Stimulated activated CD4-positive, alpha-beta T cell treated with anti-CD3 and anti-CD28 coated beads, TNF-alpha, amount 100 ng/mL, for 1 hour (primary cell): ENCODE results near the gene CIB2.
A peak's percentile ranks its signal among the peaks of the same experiment; 100 is the strongest.

Experiments used
- DNase-seq, 3 donors: peaks; one replicate each; pipeline ENCODE4 v3.0.0-alpha.2; 2020; ENCODE audit warnings: low read depth in 3 of 3, low spot score in 1 of 3

The CIB2 gene

DNA sequence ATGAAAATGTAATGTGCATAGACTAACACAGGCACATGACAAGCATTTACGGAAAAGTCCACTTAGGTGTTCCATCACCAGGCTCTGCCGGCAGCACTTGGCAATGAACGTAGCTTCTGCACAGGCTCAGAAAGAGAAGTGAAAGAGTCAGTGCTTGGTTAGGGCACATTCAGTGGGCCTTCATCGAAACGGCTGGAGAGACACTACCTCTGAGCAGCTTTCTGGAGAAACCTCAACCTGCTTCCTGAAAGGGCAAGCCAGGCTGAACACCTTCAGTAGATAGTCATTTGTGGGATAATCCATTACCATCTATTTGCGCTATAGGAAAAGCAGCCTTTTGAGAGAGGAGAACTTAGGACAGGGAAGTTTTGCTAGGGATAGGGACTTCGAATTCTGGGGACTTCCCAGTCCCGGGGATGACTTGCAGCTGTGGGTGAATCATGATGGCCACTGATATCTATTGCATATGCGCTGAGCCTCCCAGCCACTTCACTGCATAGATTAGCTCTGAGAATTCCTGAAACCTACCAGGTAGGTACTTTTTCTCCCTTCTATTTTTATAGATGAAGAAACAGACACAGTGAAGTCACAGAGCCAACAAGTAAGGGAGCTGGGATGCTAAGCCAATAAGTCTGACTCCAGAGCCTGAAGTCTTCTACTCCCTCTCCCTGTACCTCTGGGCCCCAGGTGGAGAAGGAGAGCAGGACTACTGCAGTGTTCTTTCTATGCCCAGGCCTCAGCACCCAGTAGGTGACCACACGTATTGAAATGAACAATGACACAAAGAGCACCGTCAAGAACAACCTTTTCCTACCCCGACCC lies 43.1 kb downstream of the CIB2 start:
- no peak for DNase-seq

DNA sequence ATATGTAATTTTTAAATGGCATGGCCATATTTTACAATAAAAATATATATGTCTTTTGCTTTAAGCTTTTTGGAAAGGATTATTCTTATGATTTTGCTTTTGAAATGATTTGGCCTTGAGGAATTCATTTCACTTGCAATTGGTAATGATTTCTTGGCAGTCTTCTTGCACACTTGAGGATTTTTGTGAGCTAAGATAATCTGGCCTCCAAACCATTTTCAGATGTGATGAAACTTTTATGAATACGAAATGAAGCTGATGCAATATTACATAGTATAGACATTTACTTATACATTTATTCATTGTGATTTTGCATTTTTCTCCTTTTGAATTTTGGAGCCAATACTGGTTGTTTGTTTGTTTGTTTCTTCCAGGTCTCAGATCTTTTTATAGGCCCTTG lies 45.3 kb downstream of the CIB2 start:
- DNase-seq = no peak

DNA sequence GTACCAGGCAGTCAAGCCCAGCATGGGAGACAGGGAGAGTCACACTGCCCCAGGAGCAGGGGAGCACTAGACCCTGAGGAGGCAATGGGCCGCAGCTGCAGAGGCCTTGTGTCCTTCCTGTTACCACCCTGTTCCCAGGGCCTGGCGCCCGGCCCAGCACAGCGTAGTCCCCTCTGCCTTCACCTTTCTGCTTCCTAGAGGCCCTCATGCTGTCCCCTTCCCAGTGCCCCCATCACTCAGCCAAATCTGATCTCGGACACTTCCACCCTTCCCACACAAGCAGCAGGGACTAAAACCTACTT lies 46.8 kb downstream of the CIB2 start:
- no peak for DNase-seq

DNA sequence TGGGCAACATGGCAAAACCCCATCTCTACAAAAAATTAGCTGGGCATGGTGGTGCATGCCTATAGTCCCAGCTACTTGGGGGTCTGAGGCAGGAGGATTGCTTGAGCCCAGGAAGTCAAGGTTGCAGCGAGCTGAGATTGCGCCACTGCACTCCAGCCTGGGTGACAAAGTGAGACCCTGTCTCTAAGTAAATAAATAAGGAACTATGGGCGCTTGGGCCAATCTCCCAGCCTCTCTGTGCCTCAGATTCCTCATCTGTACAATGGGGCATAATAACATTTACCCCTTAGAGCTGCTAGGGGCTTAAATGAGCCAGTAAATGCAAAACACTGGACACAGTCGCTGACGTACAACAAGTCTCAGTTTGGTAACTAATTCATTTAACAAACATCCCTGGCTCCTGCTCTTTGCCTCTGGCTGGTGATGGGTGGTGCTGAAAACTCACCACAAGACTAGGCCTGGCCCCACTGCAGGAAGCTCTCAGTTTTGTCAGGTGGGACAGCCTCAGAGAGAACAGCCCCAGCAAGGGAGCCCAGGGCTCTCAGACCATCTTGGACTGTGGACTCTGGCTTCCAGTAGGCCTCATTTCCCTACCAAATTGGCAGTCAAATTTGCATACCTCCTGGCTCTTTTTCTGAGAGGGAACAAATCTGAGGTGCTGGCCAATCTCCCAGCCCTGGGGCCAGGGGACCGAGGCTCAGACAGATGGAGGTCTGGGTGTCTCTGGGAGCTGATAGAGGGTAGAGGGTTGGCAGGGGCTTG lies 47.4 kb downstream of the CIB2 start:
- no peak for DNase-seq

DNA sequence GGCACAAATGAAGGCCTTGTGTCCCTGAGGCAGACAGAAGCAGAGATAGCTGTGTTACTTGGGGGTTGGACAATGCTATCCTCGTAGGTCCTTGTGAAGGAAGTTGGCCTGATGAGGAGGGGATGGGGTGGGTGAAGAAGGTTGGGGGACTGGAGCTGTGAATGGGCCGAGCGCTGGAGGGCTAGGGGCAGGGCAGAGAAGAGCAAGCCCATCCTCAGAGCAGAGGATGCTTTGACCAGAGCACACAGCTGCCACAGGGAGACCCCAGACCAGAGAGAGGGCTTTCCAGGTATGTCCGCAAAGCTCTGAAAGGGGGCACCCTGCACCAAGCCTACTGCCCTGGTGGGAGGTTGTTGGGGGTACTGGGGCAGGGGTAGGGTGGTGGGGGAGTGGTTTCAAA lies 48.1 kb downstream of the CIB2 start:
- DNase-seq = no peak

DNA sequence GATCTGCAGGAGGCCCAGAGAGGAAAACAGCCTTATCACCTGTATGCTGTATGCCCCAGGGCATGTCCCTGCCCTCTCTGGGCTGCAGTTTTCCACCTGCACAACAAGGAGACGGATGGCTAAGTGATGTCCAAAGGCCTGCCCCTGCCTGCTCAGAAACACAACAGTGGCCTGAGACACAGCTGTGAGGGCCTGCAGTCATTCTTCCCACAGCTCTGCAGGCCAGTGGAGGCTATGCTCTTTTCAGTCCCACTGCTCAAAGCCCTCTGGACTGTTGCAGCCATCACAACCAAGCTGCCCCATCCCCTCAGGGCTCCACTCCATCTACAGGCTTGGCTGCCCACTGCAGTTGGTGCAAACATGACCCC lies 48.5 kb downstream of the CIB2 start:
- DNase-seq = no peak

DNA sequence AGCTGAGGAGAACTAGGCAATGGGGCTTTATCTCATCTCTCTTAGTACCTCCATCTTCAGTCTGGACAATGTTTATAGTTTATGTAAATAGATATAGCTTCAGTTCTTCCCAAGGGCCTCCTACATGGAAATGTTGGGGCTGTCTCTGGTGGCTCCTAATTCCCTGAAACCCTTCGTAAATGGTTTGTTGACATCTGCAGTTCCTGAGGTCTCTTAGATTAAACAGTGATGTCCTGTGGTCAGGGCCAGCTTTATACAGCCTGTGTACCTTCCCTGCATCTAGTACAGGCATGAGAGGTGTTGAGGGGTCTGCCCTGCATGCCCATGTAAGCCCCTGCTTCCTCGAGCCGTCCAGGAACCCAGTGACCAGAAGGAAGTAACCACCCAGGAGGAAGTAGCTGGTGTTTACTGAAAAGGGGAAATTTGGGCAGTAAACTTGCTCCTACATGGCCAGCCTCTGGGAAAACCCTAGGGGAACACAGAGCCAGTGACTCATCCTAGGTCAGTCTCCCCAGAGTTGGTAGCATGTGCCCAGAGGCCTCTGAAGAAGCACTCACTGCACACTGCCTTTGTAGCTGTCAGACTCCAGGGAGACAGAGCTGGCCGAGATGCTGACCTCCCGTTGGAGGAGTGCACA lies 49.0 kb downstream of the CIB2 start:
- DNase-seq = no peak

DNA sequence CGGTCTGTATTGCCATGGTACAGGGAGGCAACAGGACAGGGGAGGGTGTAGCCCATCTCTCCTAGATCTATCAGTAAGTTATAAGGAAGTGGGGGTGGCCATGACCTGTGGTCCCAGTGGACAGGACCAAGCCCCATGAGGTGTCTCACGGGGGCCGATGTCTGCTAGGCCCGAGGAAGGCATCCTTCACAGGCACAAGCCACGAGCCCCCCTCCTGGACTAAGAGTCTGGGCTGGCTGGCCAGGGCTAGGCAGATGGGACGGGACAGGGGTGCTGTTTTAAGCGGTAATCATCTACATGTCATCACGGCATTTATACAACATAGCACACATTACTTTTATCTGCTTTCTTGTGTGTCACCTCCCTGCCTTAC lies 51.2 kb downstream of the CIB2 start:
- no peak for DNase-seq

DNA sequence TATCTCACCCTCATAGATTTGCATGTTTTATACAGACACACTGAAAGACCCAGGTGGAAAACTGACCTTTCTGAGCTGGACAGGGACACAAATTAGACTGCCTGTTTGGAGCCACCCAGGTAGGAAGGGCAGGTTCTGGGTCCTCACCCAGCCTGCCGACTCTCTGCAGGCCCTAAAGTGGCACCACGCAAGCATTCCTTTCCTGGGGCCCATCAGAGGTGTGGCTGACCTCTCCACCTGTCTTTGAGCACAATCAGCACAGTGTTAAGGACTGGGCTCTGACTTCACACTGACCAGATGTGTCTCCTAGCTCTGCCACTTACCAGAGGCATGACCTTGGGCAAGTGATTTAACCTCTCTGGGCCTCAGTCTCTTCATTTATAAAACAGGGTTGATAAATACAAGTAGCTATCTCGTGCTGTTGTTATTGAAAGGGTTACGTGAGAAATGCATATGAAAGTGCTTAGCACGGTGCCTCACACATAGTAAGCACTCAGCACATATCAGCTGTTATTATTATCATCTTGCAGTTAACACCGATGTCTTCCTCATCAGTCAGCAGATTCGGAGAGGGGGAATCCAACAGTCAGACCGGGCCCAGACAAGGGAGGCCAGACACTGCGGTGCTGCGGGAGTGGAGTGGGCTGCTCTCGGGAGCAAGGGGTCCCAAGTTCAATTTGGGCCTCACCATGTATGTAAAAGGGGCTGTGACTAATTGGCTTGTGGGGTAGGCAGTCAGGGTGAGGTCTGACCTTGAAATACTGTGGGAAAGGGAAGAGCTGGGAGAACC lies 51.8 kb downstream of the CIB2 start:
- DNase-seq = no peak

DNA sequence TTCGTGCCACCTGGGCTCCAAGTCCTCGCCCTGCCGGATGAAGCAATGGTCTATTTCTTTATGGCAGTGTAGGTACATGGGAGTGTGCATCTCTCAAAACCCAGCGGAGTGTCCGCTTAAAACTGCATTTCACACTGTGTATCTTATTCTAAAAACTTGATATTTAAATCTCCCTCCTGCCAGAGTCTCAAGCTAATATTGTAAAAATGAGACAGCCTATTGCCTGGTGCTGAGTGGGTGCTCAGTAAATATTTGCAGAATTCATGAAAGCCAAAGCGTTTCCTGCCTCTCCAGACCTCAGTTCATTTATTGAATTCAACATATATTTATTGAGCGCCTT lies 53.4 kb downstream of the CIB2 start:
- DNase-seq = no peak

DNA sequence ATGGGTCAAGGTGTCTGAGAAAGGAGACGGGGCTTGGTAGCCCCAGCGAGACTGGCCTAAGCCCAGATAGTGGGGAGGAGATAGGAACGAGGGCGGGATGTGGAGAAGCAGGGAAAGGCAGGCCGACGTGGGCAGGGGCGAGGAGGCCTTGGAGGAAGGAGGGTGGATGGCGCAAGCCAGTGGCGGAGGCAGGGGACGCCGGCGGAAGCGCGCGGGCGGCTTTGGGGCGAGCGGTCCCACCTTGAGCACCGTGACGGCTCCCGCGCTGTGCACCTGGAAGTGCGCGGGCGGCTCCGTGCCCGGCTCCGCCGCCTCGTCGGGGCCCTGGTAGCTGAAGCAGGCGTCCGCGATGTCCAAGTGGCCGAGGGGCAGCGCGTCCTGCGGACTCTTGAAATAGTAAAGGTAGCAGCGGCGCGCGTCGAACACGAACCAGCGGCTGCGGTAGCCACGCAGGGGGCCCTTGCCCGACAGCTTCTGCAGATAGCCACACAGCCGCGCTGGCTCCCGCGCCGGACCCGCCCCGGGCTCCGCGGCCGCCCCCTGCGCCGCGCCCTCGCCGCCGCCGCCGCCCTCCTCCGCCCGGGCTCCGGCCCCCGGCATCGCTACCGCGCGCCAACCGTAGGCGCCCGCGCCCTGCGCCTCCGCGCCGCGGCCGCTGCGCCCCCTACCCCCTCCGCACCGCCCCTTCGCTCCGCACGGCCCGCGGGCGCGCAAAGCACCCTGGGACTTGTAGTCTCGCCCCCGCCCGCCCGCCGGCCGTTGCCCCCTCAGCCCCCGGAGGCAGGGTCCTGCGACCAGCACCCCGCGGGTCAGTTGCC lies 54.0 kb downstream of the CIB2 start, which contains the start of gene TBC1D2B:
TBC1D2B (minus strand) TSS at position 659 of the 818 bp plus-strand sequence; CDS start at position 600, 59 bp downstream.
- peak in 2 of 3 donors; percentile 43 to 67 for DNase-seq

DNA sequence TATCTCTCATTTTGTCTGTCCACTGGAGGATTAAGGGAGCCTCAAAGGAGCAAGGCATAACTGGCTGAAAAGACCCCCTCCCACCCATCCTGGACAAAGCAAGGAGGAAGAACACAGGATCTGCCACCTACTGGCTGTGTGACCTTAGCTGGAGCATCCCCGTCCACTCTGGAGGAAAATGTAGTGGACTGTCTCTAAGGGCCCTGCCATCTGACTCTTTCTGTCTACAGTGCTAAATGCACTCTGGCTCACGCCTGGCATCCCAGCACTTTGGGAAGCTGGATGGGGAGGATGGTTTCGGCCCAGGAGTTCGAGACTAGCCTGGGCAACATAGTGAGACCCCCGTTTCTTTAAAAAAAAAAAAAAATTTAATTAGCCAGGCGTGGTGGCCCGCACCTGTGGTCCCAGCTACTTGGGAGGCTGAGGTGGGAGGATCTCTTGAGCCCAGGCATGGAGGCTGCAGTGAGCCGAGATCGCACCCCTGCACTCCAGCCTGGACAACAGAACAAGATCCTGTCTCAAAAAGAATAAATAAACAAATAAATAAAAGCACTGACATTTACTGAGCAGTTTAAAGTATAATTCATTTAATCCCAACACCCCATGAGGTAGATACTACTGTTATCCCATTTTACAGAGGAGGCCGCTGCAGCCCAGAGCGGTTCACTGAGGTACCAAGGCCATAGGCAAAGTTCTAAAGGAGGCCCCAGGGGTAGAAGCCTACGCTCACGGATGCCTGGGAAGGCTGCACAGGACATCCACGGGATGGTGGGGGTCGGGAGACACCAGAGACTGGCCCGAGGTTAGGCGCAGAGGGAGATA lies 54.8 kb downstream of the CIB2 start:
- DNase-seq = no peak

DNA sequence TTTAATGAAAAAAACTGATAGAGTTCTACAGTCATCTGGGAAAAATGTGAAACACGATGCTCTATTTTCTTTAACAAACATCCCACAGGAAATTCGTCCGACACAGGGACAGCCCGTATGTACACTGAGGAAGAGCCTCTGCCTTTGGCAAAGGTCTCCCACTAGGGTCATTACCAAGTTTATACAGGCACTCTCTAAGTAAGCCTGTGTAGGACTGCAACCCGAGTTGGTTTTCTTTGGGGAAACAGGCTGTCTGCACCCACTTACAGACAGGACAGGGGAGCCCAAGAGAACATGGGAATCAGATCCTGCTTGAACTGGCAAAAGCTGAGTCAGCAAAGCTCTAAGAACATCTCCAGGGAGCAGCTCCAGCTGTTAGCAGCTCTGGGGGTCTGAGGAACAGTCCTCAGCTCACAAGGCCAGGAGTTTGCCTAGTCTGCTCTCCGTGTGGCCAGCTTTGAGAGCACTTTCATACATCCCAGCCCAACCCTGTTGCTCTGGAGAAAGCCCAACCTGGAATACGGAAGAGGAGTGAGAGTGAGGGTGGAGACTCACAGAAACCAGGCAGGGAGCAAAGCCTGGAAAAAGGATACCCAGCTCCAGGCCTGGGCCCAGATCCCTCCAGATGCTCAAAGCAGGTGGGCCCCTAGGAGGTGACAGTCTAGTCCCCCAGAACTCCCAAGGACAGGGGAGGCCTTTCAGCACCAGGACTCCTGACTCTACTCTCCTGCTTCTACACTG lies 55.6 kb downstream of the CIB2 start:
- DNase-seq = no peak

DNA sequence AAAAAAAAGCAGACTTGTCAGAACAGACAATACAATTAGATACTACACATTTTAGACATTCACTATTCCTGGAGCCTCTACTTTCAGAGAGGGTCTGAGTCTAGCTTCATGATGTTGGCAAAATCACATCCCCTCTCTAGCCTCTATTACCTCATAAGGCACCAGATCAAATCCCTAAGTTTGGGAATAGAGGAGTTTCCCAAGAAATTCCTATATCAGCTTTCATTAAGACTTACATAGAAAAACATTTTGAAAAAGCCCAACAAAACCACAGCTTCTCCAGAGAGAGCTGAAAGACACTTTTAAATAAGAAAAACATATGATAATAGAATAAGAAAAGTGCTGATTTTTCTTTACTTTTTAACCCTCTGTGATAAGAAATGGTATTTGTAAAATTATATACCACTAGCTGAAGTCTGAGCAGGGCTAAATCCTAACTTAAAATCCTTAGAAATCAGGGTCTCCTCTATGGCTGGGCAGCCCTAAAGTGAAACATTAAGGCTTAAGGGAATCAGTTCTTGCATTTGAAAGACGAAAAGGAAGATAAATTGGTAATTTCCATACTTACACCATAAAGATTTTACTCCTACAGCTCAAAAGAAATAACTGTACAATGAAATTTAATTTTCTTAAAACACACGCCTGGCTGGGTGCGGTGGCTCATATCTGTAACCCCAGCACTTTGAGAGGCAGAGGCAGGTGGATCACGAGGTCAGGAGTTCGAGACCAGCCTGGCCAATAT lies 58.0 kb downstream of the CIB2 start:
- DNase-seq = no peak

DNA sequence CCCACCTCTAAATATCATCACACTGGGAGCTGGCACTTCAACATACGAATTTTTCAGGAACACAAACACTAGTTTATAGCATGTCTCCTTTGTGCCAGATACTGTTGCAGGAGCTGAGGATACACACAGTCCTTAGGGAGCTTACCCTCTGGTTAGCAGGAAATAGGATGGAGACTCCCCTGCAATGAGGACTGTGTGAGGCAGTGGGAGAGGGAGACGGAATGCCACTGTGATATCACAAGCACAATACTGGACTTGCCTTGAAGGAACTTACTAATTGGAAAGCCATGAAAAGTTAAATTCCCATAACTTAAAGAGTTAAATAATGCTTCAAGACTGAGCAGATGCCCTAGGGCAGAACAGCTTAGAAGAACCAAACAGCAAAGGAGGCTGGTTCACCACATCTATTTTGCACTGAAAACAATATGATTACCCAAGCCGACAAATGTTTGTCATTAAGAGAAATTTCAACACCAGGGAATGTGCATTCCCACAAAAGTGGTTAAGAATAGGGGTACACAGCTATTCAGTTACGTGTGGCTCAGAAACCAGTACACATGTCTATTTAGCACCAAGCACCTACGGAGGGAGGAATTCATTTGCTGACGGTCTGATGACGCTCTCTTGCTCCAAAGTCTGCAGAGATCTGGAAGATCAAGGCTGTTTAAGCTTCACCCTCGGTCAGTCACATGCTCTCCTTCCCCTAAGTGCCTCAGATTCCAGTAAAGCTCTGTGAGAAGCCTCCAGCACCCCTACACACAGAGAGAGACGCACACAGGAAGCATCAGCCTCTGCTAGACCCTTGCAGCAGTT lies 59.0 kb downstream of the CIB2 start:
- no peak for DNase-seq

DNA sequence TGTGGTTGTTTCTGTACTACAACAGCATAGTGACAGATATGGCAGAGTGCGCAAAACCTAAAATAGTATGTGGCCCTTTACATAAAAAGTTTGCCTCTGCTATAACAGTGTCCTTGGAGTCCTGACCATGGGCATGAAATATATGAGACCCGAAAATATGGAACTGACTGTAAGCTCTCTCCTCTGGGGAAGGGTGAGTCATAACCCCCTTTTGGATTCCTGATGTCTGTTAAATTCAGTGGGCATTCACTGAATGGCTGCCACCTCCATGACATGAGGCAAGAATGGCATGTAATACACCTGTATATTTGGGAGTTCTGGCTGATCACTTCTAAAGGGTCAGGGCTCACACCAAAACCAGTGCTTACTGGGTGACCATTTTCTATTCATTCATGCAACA lies 59.9 kb downstream of the CIB2 start:
- DNase-seq = no peak

DNA sequence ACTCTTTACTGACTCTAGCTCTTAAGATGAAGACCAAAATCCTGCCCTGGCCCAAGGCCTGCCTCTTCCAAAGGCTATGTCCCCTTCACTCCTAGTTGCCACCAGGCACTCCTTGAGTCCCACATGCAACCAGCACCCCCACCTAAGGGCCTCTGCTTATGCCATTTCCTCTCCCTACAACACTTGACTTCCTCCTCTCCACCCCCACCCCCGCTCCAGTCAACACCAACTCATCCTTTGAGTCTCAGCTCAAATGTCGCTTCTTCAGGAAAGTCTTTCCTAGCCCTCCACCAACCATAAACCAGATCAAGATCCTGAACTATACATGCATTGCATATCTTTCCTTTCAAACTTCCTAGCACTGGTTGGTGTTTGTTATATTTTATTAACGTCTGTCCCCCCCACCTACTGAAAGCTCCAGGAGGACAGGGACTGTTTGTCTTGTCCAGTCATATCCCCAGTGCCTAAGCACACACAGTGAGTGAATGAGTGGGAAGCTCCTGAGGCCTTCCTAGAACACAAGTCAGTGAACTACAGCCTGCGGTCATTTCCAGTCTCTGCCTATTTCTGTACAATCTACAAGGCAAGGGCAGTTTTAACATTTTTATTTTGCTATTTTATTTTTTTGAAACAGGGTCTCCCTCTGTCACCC lies 61.1 kb downstream of the CIB2 start:
- no peak for DNase-seq
